HEK293 (cell line): Measurements from ENCODE around the gene ARMH3.

Experiments used
- CTCF ChIA-PET: fragments of 350-600 bp; formaldehyde crosslinking; extraction: SDS; loops from one replicate; lab custom pipeline; 2021; ENCODE audit warnings: antibody characterized with exemption; lab: Yijun Ruan, JAX
- POLR2A ChIA-PET: fragments of 300-600 bp; formaldehyde crosslinking; extraction: SDS; loops from one replicate; lab custom pipeline; 2020; ENCODE audit warnings: antibody characterized with exemption, inconsistent platforms; lab: Yijun Ruan, JAX
- H3K27ac ChIP-seq: fragments of 200-500 bp; sonication (Bioruptor generic); 2 replicates; pipeline ENCODE4 v1.5.1; 2014; ENCODE audit warnings: low read depth, low read length, control low read depth, inconsistent platforms; ENCODE audit errors: extremely low read depth
- H3K36me3 ChIP-seq, 2 experiments: fragments of 200-500 bp in 1 of 2; sonication (Bioruptor generic) in 1 of 2; 1 replicate in 1 of 2; 2 replicates in 1 of 2; pipeline ENCODE4 v1.5.1; 2014 to 2017; ENCODE audit warnings: inconsistent platforms in 2 of 2, low read length in 2 of 2; ENCODE audit not compliant: control insufficient read depth in 2 of 2, insufficient read depth in 1 of 2
- H3K4me1 ChIP-seq: fragments of 200-500 bp; sonication (Bioruptor generic); 2 replicates; pipeline ENCODE4 v1.5.1; 2014; ENCODE audit warnings: mild to moderate bottlenecking, low read length, inconsistent platforms; ENCODE audit not compliant: control insufficient read depth, insufficient read depth
- H3K4me3 ChIP-seq: 2 replicates; pipeline ENCODE4 v1.5.1; 2011; ENCODE audit warnings: low read depth, mild to moderate bottlenecking, control low read depth, low read length, moderate library complexity
- H3K9me3 ChIP-seq: fragments of 200-500 bp; sonication (Bioruptor generic); 2 replicates; pipeline ENCODE4 v1.5.1; 2014; ENCODE audit warnings: low read depth, low read length, inconsistent platforms; ENCODE audit not compliant: control insufficient read depth, insufficient read depth
- KLF1 ChIP-seq: fragments of 450-650 bp; formaldehyde crosslinking; IDR thresholded peaks from 2 replicates; pipeline ENCODE4 v1.5.1; 2016; ENCODE audit warnings: missing biosample characterization, missing genetic modification characterization
- KLF8 ChIP-seq: fragments of 450-650 bp; formaldehyde crosslinking; IDR thresholded peaks from 2 replicates; pipeline ENCODE4 v1.5.1; 2016; ENCODE audit warnings: missing biosample characterization, missing genetic modification characterization
- PATZ1 ChIP-seq: fragments of 450-650 bp; formaldehyde crosslinking; IDR thresholded peaks from 2 replicates; pipeline ENCODE4 v1.5.1; 2016; ENCODE audit warnings: missing biosample characterization, missing genetic modification characterization
- PRDM6 ChIP-seq: fragments of 450-650 bp; formaldehyde crosslinking; IDR thresholded peaks from 2 replicates; pipeline ENCODE4 v1.5.1; 2017; ENCODE audit warnings: missing biosample characterization, missing genetic modification characterization
- ZBTB20 ChIP-seq: fragments of 450-650 bp; formaldehyde crosslinking; IDR thresholded peaks from 2 replicates; pipeline ENCODE4 v1.5.1; 2016; ENCODE audit warnings: missing biosample characterization, missing genetic modification characterization
- ZBTB8A ChIP-seq: fragments of 450-650 bp; formaldehyde crosslinking; IDR thresholded peaks from 2 replicates; pipeline ENCODE4 v1.5.1; 2016; ENCODE audit warnings: missing biosample characterization, missing genetic modification characterization
- ZFP41 ChIP-seq: fragments of 450-650 bp; formaldehyde crosslinking; IDR thresholded peaks from 2 replicates; pipeline ENCODE4 v1.5.1; 2016; ENCODE audit warnings: missing biosample characterization, missing genetic modification characterization, borderline replicate concordance
- ZNF138 ChIP-seq: fragments of 450-650 bp; formaldehyde crosslinking; IDR thresholded peaks from 2 replicates; pipeline ENCODE4 v1.5.1; 2016; ENCODE audit warnings: missing biosample characterization, missing genetic modification characterization, borderline replicate concordance
- ZNF146 ChIP-seq: fragments of 450-650 bp; formaldehyde crosslinking; IDR thresholded peaks from 2 replicates; pipeline ENCODE4 v1.5.1; 2016; ENCODE audit warnings: missing biosample characterization, missing genetic modification characterization
- ZNF157 ChIP-seq: fragments of 450-650 bp; formaldehyde crosslinking; IDR thresholded peaks from 2 replicates; pipeline ENCODE4 v1.5.1; 2016; ENCODE audit warnings: missing biosample characterization, missing genetic modification characterization
- ZNF211 ChIP-seq: fragments of 450-650 bp; formaldehyde crosslinking; IDR thresholded peaks from 2 replicates; pipeline ENCODE4 v1.5.1; 2016; ENCODE audit warnings: low read depth, missing biosample characterization, missing genetic modification characterization
- ZNF548 ChIP-seq: fragments of 450-650 bp; formaldehyde crosslinking; IDR thresholded peaks from 2 replicates; pipeline ENCODE4 v1.5.1; 2016; ENCODE audit warnings: missing biosample characterization, missing genetic modification characterization
- ZNF623 ChIP-seq: fragments of 450-650 bp; formaldehyde crosslinking; IDR thresholded peaks from 2 replicates; pipeline ENCODE4 v1.5.1; 2016; ENCODE audit warnings: missing biosample characterization, missing genetic modification characterization
- TF ChIP-seq, protein P1 (sequence below): fragments of 450-650 bp; formaldehyde crosslinking; IDR thresholded peaks from 2 replicates; pipeline ENCODE4 v1.5.1; 2016; ENCODE audit warnings: missing biosample characterization, missing genetic modification characterization
- TF ChIP-seq, protein P2 (sequence below): fragments of 450-650 bp; formaldehyde crosslinking; IDR thresholded peaks from 2 replicates; pipeline ENCODE4 v1.5.1; 2016; ENCODE audit warnings: missing biosample characterization, missing genetic modification characterization
- TF ChIP-seq, protein P3 (sequence below): fragments of 450-650 bp; formaldehyde crosslinking; IDR thresholded peaks from 2 replicates; pipeline ENCODE4 v1.5.1; 2017; ENCODE audit warnings: missing biosample characterization, missing genetic modification characterization

Gene ARMH3

GRCh38 chr10:101829561-101830315, 226.2 kb downstream of the ARMH3 start (continued):
- TF ChIP-seq, protein P1, sequence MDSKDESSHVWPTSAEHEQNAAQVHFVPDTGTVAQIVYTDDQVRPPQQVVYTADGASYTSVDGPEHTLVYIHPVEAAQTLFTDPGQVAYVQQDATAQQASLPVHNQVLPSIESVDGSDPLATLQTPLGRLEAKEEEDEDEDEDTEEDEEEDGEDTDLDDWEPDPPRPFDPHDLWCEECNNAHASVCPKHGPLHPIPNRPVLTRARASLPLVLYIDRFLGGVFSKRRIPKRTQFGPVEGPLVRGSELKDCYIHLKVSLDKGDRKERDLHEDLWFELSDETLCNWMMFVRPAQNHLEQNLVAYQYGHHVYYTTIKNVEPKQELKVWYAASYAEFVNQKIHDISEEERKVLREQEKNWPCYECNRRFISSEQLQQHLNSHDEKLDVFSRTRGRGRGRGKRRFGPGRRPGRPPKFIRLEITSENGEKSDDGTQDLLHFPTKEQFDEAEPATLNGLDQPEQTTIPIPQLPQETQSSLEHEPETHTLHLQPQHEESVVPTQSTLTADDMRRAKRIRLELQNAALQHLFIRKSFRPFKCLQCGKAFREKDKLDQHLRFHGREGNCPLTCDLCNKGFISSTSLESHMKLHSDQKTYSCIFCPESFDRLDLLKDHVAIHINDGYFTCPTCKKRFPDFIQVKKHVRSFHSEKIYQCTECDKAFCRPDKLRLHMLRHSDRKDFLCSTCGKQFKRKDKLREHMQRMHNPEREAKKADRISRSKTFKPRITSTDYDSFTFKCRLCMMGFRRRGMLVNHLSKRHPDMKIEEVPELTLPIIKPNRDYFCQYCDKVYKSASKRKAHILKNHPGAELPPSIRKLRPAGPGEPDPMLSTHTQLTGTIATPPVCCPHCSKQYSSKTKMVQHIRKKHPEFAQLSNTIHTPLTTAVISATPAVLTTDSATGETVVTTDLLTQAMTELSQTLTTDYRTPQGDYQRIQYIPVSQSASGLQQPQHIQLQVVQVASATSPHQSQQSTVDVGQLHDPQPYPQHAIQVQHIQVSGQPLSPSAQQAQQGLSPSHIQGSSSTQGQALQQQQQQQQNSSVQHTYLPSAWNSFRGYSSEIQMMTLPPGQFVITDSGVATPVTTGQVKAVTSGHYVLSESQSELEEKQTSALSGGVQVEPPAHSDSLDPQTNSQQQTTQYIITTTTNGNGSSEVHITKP (tag by site-specific recombination), result peak; percentile 51; the same call in 1 of the 2 replicates
- 0 out of 2 replicates have a peak, but pooled peaks have one; percentile 27 for TF ChIP-seq KLF8 (tag by site-specific recombination)

DNA sequence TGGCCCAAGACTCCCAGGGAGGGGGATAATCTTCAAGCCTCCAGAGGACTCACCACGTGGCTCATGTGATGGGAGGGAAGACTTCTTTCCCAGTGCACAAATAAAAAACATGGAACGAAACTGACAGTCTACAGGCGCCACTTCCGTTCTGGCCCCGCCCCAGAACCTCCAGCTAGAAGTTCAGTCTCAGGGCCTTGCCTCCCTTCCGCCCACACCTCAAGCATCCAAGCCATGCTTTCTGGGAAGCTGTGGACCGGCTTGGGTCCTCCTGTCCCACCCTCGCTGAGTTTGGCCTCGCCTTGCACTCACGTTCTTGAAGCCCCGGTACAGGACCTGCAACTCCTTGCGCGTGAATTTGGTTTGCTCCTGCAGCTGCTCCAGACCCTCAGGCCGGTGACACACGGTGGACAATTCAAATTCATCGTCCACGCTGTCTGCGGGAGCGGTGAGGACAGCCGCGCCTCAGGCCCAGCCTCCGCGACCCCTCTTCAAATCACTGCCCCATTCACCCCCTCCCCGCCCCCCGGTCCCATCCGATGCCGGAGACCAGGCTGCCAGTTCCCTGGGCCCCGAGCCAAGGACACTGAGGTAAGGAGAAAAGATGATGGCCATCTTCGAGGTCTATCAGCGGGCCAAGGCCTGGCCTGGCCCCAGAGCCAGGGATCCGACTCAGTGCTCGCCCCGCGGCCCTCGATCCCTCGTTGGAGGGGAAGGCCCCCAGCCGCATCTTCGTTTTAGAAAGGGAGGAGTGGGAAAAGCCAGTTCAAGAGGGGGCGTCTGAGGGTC, 227.0 kb downstream of the ARMH3 start:
- H3K4me1 ChIP-seq, result peaks cover 7% of the 10 kb centered on the region
- ChIA-PET CTCF (interaction anchor here (1.2 to 1.8 kb wide), 4 partner anchors 7 to 244 kb away, joined by 3 to 6 read pairs (median 4); partner anchors contain the start of gene OGA), POLR2A (interaction anchor here (1.3 to 2.4 kb wide), 2 partner anchors 10 kb away, joined by 5 to 15 read pairs; partner anchors contain the start of gene OGA)
- no peak overlapping the region for H3K4me3 ChIP-seq
- H3K27ac ChIP-seq, result no peak overlapping the region
- H3K9me3 ChIP-seq, result no peaks in the 10 kb centered on the region
- TF ChIP-seq, protein P2, sequence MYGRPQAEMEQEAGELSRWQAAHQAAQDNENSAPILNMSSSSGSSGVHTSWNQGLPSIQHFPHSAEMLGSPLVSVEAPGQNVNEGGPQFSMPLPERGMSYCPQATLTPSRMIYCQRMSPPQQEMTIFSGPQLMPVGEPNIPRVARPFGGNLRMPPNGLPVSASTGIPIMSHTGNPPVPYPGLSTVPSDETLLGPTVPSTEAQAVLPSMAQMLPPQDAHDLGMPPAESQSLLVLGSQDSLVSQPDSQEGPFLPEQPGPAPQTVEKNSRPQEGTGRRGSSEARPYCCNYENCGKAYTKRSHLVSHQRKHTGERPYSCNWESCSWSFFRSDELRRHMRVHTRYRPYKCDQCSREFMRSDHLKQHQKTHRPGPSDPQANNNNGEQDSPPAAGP, result peak; percentile 58; the same call in 1 of the 2 replicates
- TF ChIP-seq PRDM6 (no peak), KLF1 (tag by site-specific recombination) (peak; percentile 16; the same call in 1 of the 2 replicates)
- peaks cover 0 to 12% of the 10 kb centered on the region in 2 experiments; a peak in 1 of 3 replicates for H3K36me3 ChIP-seq

GRCh38 chr10:101827919-101828600, 227.9 kb downstream of the ARMH3 start:
- Histone ChIP-seq H3K36me3 (peaks cover 0 to 12% of the 10 kb centered on the region in 2 experiments; a peak in 1 of 3 replicates), H3K4me1 (peaks cover 7% of the 10 kb centered on the region), H3K27ac (no peak overlapping the region), H3K9me3 (no peaks in the 10 kb centered on the region), H3K4me3 (no peak overlapping the region)
- POLR2A ChIA-PET, result interaction anchor here (2.4 kb wide), 1 partner anchor 10 kb away, joined by 15 read pairs; the partner anchor contains the start of gene OGA
- CTCF ChIA-PET, result interaction anchor here (0.7 to 1.8 kb wide), 5 partner anchors 8 to 362 kb away, joined by 3 to 6 read pairs (median 4); partner anchors contain the start of gene OGA
- no peak for TF ChIP-seq ZNF146 (tag by site-specific recombination)
- TF ChIP-seq ZBTB20 (tag by site-specific recombination), result no peak
- no peak for TF ChIP-seq ZNF623 (tag by site-specific recombination)
- TF ChIP-seq ZNF157 (tag by site-specific recombination), result no peak
- TF ChIP-seq ZNF138 (tag by site-specific recombination), result no peak
- TF ChIP-seq ZBTB8A, result no peak
- TF ChIP-seq, protein P3, sequence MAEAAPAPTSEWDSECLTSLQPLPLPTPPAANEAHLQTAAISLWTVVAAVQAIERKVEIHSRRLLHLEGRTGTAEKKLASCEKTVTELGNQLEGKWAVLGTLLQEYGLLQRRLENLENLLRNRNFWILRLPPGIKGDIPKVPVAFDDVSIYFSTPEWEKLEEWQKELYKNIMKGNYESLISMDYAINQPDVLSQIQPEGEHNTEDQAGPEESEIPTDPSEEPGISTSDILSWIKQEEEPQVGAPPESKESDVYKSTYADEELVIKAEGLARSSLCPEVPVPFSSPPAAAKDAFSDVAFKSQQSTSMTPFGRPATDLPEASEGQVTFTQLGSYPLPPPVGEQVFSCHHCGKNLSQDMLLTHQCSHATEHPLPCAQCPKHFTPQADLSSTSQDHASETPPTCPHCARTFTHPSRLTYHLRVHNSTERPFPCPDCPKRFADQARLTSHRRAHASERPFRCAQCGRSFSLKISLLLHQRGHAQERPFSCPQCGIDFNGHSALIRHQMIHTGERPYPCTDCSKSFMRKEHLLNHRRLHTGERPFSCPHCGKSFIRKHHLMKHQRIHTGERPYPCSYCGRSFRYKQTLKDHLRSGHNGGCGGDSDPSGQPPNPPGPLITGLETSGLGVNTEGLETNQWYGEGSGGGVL (tag by site-specific recombination), result no peak
- TF ChIP-seq PATZ1 (tag by site-specific recombination), result no peak
- TF ChIP-seq ZNF548 (tag by site-specific recombination), result no peak
- no peak for TF ChIP-seq ZFP41 (tag by site-specific recombination)
- TF ChIP-seq ZNF211 (tag by site-specific recombination), result no peak
